Measurements from ENCODE around the gene MYH3.
"Not testable (repeated sequence)": the region's sequence is repeated elsewhere in the genome, so short reads cannot be mapped to it uniquely, and the experiment has no call there.

MYH3 gene

GRCh38 chr17:10657148-10657547, at the start of gene MYH3:
MYH3 (minus strand) TSS chr17:10657309; CDS start chr17:10655064, 2,245 bp downstream.
- DNase-seq (ENCODE audit: low read depth, low spot score): no peak

GRCh38 chr17:10705727-10706126, 48.6 kb upstream of the MYH3 start:
- no peak for DNase-seq (ENCODE audit: low read depth, low spot score)

GRCh38 chr17:10702574-10702973, 45.5 kb upstream of the MYH3 start:
- DNase-seq (ENCODE audit: low read depth, low spot score): no peak

- no peak for DNase-seq (ENCODE audit: low read depth, low spot score)
Observed at GRCh38 chr17:10699856-10700255, 42.7 kb upstream of the MYH3 start.

- DNase-seq (ENCODE audit: low read depth, low spot score): no peak
Observed at GRCh38 chr17:10698096-10698818, 41.1 kb upstream of the MYH3 start.

GRCh38 chr17:10697092-10698081, 40.3 kb upstream of the MYH3 start, which contains the start of the genes ADPRM and SCO1:
ADPRM (plus strand) TSS chr17:10697594; CDS start chr17:10704927, 7,333 bp downstream.
SCO1 (minus strand) TSS chr17:10697533; CDS start chr17:10697507, 26 bp downstream.
- DNase-seq (ENCODE audit: low read depth, low spot score): peak; percentile 77

- DNase-seq (ENCODE audit: low read depth, low spot score): not testable (repeated sequence)
Observed at GRCh38 chr17:10695875-10696407, 38.8 kb upstream of the MYH3 start.

GRCh38 chr17:10687499-10687898, 30.4 kb upstream of the MYH3 start:
- no peak for DNase-seq (ENCODE audit: low read depth, low spot score)

GRCh38 chr17:10683853-10684252, 26.7 kb upstream of the MYH3 start:
- DNase-seq (ENCODE audit: low read depth, low spot score): no peak

- DNase-seq (ENCODE audit: low read depth, low spot score): no peak
Observed at GRCh38 chr17:10681866-10682446, 24.8 kb upstream of the MYH3 start.

GRCh38 chr17:10674704-10675103, 17.6 kb upstream of the MYH3 start:
- no peak for DNase-seq (ENCODE audit: low read depth, low spot score)

GRCh38 chr17:10673312-10673711, 16.2 kb upstream of the MYH3 start:
- no peak for DNase-seq (ENCODE audit: low read depth, low spot score)

- DNase-seq (ENCODE audit: low read depth, low spot score): no peak
Observed at GRCh38 chr17:10668775-10669174, 11.7 kb upstream of the MYH3 start.

GRCh38 chr17:10666906-10667305, 9.8 kb upstream of the MYH3 start:
- no peak for DNase-seq (ENCODE audit: low read depth, low spot score)

- DNase-seq (ENCODE audit: low read depth, low spot score): no peak
Observed at GRCh38 chr17:10664571-10664970, 7.5 kb upstream of the MYH3 start.

- no peak for DNase-seq (ENCODE audit: low read depth, low spot score)
Observed at GRCh38 chr17:10663231-10663630, 6.1 kb upstream of the MYH3 start.

GRCh38 chr17:10661437-10661836, 4.3 kb upstream of the MYH3 start:
- DNase-seq (ENCODE audit: low read depth, low spot score): no peak

- no peak for DNase-seq (ENCODE audit: low read depth, low spot score)
Observed at GRCh38 chr17:10657879-10658278, 770 bp upstream of the MYH3 start.

GRCh38 chr17:10653987-10654386, 3.1 kb downstream of the MYH3 start:
- DNase-seq (ENCODE audit: low read depth, low spot score): no peak

GRCh38 chr17:10652984-10653659, 4.0 kb downstream of the MYH3 start:
- DNase-seq (ENCODE audit: low read depth, low spot score): no peak

- DNase-seq (ENCODE audit: low read depth, low spot score): no peak
Observed at GRCh38 chr17:10651927-10652326, 5.2 kb downstream of the MYH3 start.
